Fibroblast of lung (primary cell): ENCODE results near the gene STAT3.

ENCODE experiments used
- EZH2 ChIP-seq: IDR thresholded peaks from 2 replicates; pipeline ENCODE4 v1.5.1; 2012; ENCODE audit warnings: low read length, control low read depth, mild to moderate bottlenecking; ENCODE audit errors: missing control alignments
- TF ChIP-seq, protein P1 (sequence below), 2 donors: IDR thresholded peaks in 1 of 2; conservative IDR thresholded peaks in 1 of 2; 1 replicate in 1 of 2; 2 replicates in 1 of 2; pipeline ENCODE4 v1.5.1; 2011 to 2012; ENCODE audit warnings: low read length in 2 of 2, control low read depth in 1 of 2, inconsistent platforms in 1 of 2, low read depth in 1 of 2, mild to moderate bottlenecking in 1 of 2

DNA sequence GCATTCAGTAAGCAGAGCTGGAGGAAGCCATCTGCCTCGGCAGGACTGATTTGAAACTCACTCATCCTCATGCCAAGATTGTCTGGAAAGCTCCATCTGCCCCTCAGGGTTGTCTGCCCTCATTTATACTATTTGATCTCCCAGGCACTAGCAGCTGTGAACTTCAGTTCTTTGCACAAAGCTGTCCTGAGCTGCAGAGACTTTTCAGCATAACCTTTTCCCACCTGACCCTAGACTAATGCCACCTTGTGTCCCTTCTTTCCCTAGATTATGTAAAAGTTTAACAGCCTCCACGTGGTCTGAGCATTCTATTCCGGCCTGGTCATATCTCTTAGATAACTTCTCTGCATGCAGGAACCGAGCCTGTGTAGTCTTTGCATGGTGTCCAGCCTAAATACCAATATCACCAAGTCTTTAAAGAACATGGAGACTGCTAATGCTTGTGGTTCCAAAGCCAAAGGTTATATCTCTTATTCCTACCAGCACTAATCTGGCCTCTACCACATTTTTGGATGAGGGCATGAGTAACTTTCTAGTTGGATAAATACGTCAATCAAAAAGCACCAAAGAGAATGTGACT is 70.9 kb downstream of the STAT3 start:
- TF ChIP-seq, protein P1, sequence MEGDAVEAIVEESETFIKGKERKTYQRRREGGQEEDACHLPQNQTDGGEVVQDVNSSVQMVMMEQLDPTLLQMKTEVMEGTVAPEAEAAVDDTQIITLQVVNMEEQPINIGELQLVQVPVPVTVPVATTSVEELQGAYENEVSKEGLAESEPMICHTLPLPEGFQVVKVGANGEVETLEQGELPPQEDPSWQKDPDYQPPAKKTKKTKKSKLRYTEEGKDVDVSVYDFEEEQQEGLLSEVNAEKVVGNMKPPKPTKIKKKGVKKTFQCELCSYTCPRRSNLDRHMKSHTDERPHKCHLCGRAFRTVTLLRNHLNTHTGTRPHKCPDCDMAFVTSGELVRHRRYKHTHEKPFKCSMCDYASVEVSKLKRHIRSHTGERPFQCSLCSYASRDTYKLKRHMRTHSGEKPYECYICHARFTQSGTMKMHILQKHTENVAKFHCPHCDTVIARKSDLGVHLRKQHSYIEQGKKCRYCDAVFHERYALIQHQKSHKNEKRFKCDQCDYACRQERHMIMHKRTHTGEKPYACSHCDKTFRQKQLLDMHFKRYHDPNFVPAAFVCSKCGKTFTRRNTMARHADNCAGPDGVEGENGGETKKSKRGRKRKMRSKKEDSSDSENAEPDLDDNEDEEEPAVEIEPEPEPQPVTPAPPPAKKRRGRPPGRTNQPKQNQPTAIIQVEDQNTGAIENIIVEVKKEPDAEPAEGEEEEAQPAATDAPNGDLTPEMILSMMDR (conservative IDR thresholded peaks at IDR 0.05 in 1 of 2, IDR thresholded peaks at IDR 0.05 in 1 of 2; ENCODE audit: low read depth in 1 of 2, low read length in 2 of 2) = no peak
- TF ChIP-seq EZH2 = no peak
